ENCODE measurements around the gene TMPRSS11D. TPM values are rescaled to one million over a fixed set of nuclear protein-coding genes. Genes with fewer than 3 reads are reported as not detected.

TMPRSS11D gene
- total and polyA plus RNA-seq, 2 donors (not counting 3 experiments of a cell fraction or from before 2014, with no cell fraction given): 0.03 TPM; not detected in 1

DNA sequence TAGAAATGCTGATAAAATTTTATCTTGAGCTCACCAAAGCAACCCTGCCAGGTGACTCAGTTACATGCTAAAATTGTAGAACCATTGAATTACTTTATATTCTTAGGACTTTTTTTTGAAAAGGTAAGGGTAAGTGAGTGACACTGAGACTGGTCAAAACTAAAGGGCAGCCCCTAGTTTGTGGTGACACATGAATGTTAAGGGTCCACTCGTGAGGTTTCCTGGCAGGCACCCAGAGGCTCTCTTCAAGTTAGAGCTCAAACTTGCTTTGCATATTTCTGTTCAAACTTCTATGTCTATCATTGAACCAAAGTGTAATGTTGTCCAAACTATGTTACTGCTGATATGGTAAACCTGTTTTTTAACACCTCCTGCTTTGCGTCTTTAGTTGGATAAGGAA, 30.5 kb downstream of the TMPRSS11D start:
- FAIRE-seq (no peak), DNase-seq (ENCODE audit: low read depth, low spot score) (no peak)
- ChIA-PET POLR2A (no interaction called here), CTCF (no interaction called here)
- H3K4me1 ChIP-seq (ENCODE audit: control insufficient read depth, extremely low read depth, insufficient read depth, low read length): no peaks in the 10 kb centered on the region
- dilution Hi-C loops (cut with MboI; ENCODE audit: extremely low pct_ligation_motif_present, low sequenced_read_pairs) (no loop called here), intact Hi-C loops (cut with micrococcal nuclease) (no loop called here)
- H3K4me3 ChIP-seq (replicated peaks in 1 of 3; ENCODE audit: insufficient read depth in 1 of 3, low read depth in 1 of 3, low read length in 3 of 3): no peak overlapping the region
- TF ChIP-seq EZH2 (IDR thresholded peaks at IDR 0.05; ENCODE audit: borderline replicate concordance, low read depth, low read length, severe bottlenecking): no peak
- no peak for TF ChIP-seq FOS (IDR thresholded peaks at IDR 0.05; ENCODE audit: borderline replicate concordance, insufficient read depth, low read length)
- TF ChIP-seq JUN (IDR thresholded peaks at IDR 0.05; ENCODE audit: borderline replicate concordance, insufficient read depth, insufficient read length, low read depth): no peak
- no peak for TF ChIP-seq GATA2 (IDR thresholded peaks at IDR 0.05; ENCODE audit: insufficient read depth, insufficient read length, low read depth, low read length)
- no peak for TF ChIP-seq MYC (IDR thresholded peaks at IDR 0.05; ENCODE audit: low read depth, low read length)
- no peak for TF ChIP-seq POLR2AphosphoS5 (IDR thresholded peaks at IDR 0.05; ENCODE audit: insufficient read depth, low read depth, low read length)
- no peak for TF ChIP-seq MAX (IDR thresholded peaks at IDR 0.05; ENCODE audit: insufficient read depth, insufficient read length)
- TF ChIP-seq POLR2A (IDR thresholded peaks at IDR 0.05; ENCODE audit: low read depth, low read length): no peak
- no peak for TF ChIP-seq CTCF (IDR thresholded peaks at IDR 0.05; ENCODE audit: extremely low read depth in 1 of 2, insufficient read depth in 1 of 2, low read depth in 1 of 2, low read length in 2 of 2)
- no peak overlapping the region for H3K9ac ChIP-seq (replicated peaks; ENCODE audit: extremely low read depth, insufficient read depth, low read length)
- no peak overlapping the region for H3K27ac ChIP-seq (ENCODE audit: insufficient read depth, low read depth, low read length)
- H3K36me3 ChIP-seq (ENCODE audit: control insufficient read depth in 2 of 2, extremely low read depth in 1 of 2, insufficient read depth in 2 of 2, low read length in 2 of 2): no peaks in the 10 kb centered on the region
- BruUV-seq (replicated peaks): no TSS peak
- H3K79me2 ChIP-seq (ENCODE audit: control insufficient read depth, insufficient read depth, low read length): no peaks in the 10 kb centered on the region
- H3K9me3 ChIP-seq (replicated peaks; ENCODE audit: control insufficient read depth, insufficient read depth, low read length): no peaks in the 10 kb centered on the region
- no peaks in the 10 kb centered on the region for H4K20me1 ChIP-seq (replicated peaks; ENCODE audit: control insufficient read depth, extremely low read depth, insufficient read depth, low read length)
- no peaks in the 10 kb centered on the region for H3K9me1 ChIP-seq (replicated peaks; ENCODE audit: control insufficient read depth, extremely low read depth, insufficient read depth, low read length)
- peaks cover 0 to 1% of the 10 kb centered on the region in 2 experiments for H3K27me3 ChIP-seq (ENCODE audit: control insufficient read depth in 2 of 2, insufficient read depth in 2 of 2, low read length in 2 of 2)
- no peak overlapping the region for H2AFZ ChIP-seq (ENCODE audit: low read depth, low read length)
- H3K4me2 ChIP-seq (ENCODE audit: insufficient read depth, low read length): no peak overlapping the region

All from endothelial cell of umbilical vein (primary cell).